ENCODE results near the gene TEX9. TPM values are rescaled to one million over a fixed set of nuclear protein-coding genes. Genes with fewer than 3 reads are reported as not detected.

The TEX9 gene
- total RNA-seq, 4 donors from 2014 or later: 3.1 to 5.4 (median 3.9) TPM

GRCh38 chr15:56353740-56354139 lies 11.5 kb upstream of the TEX9 start:
- H3K9me3 ChIP-seq: no peaks in the 10 kb centered on the region
- H3K27me3 ChIP-seq: no peaks in the 10 kb centered on the region
- no peak overlapping the region for H3K27ac ChIP-seq (replicated peaks in 1 of 4)
- H3K4me3 ChIP-seq: no peak overlapping the region
- H3K36me3 ChIP-seq: no peaks in the 10 kb centered on the region
- no peaks in the 10 kb centered on the region for H3K4me1 ChIP-seq
- DNase-seq (ENCODE audit: extremely low spot score): no peak
- no peak for TF ChIP-seq EP300 (IDR thresholded peaks at IDR 0.05)
- no peak for TF ChIP-seq POLR2AphosphoS5 (IDR thresholded peaks at IDR 0.05)
- no peak for TF ChIP-seq CTCF (IDR thresholded peaks at IDR 0.05)
- no peak for TF ChIP-seq POLR2A (IDR thresholded peaks at IDR 0.05; ENCODE audit: low read depth)
- intact Hi-C loops (cut with DNase I): no loop called here

GRCh38 chr15:56356616-56357015 lies 8.6 kb upstream of the TEX9 start:
- intact Hi-C loops (cut with DNase I): no loop called here
- Histone ChIP-seq H3K27me3 (no peaks in the 10 kb centered on the region), H3K27ac (replicated peaks in 1 of 4) (no peak overlapping the region), H3K4me1 (no peaks in the 10 kb centered on the region), H3K9me3 (no peaks in the 10 kb centered on the region), H3K36me3 (no peaks in the 10 kb centered on the region), H3K4me3 (no peak overlapping the region)
- TF ChIP-seq CTCF (IDR thresholded peaks at IDR 0.05) (no peak), EP300 (IDR thresholded peaks at IDR 0.05) (no peak), POLR2AphosphoS5 (IDR thresholded peaks at IDR 0.05) (no peak), POLR2A (IDR thresholded peaks at IDR 0.05; ENCODE audit: low read depth) (no peak)
- no peak for DNase-seq (ENCODE audit: extremely low spot score)
- 90% methylated on average over 2 of the region's 2 CpGs for WGBS

GRCh38 chr15:56358604-56359003 lies 6.6 kb upstream of the TEX9 start:
- 81% methylated on average over 7 of the region's 7 CpGs for WGBS
- no peak overlapping the region for H3K27ac ChIP-seq (replicated peaks in 1 of 4)
- H3K36me3 ChIP-seq: no peaks in the 10 kb centered on the region
- H3K9me3 ChIP-seq: no peaks in the 10 kb centered on the region
- H3K27me3 ChIP-seq: no peaks in the 10 kb centered on the region
- no peak overlapping the region for H3K4me3 ChIP-seq
- TF ChIP-seq CTCF (IDR thresholded peaks at IDR 0.05): no peak
- TF ChIP-seq POLR2AphosphoS5 (IDR thresholded peaks at IDR 0.05): no peak
- no peak for TF ChIP-seq EP300 (IDR thresholded peaks at IDR 0.05)
- no peak for TF ChIP-seq POLR2A (IDR thresholded peaks at IDR 0.05; ENCODE audit: low read depth)
- DNase-seq (ENCODE audit: extremely low spot score): no peak
- intact Hi-C loops (cut with DNase I): no loop called here
- H3K4me1 ChIP-seq: no peaks in the 10 kb centered on the region

GRCh38 chr15:56361987-56362386 lies 3.2 kb upstream of the TEX9 start:
- no peaks in the 10 kb centered on the region for H3K36me3 ChIP-seq
- no peak for DNase-seq (ENCODE audit: extremely low spot score)
- intact Hi-C loops (cut with DNase I): no loop called here
- no peak overlapping the region for H3K27ac ChIP-seq (replicated peaks in 1 of 4)
- no peaks in the 10 kb centered on the region for H3K27me3 ChIP-seq
- 95% methylated on average over 1 of the region's 1 CpG for WGBS
- no peak for TF ChIP-seq POLR2A (IDR thresholded peaks at IDR 0.05; ENCODE audit: low read depth)
- no peak overlapping the region for H3K4me3 ChIP-seq
- no peaks in the 10 kb centered on the region for H3K9me3 ChIP-seq
- peaks cover 0 to 16% (median 14%) of the 10 kb centered on the region in 4 donors for H3K4me1 ChIP-seq

GRCh38 chr15:56366211-56366610 lies 985 bp downstream of the TEX9 start:
- DNase-seq (ENCODE audit: extremely low spot score): no peak
- Histone ChIP-seq H3K4me3 (peak overlapping the region; percentile 65 to 82 (median 73)), H3K9me3 (no peaks in the 10 kb centered on the region), H3K27me3 (no peaks in the 10 kb centered on the region), H3K36me3 (no peaks in the 10 kb centered on the region), H3K27ac (replicated peaks in 1 of 4) (no peak overlapping the region), H3K4me1 (peaks cover 0 to 16% (median 14%) of the 10 kb centered on the region in 4 donors)
- TF ChIP-seq POLR2A (IDR thresholded peaks at IDR 0.05; ENCODE audit: low read depth) (no peak), POLR2AphosphoS5 (IDR thresholded peaks at IDR 0.05) (no peak), EP300 (IDR thresholded peaks at IDR 0.05) (no peak), CTCF (IDR thresholded peaks at IDR 0.05) (no peak)
- intact Hi-C loops (cut with DNase I): no loop called here
- WGBS: 21% methylated on average over 2 of the region's 2 CpGs

Measured in esophagus muscularis mucosa (tissue), 4 donors.